Glutamatergic neuron (in vitro differentiated cells): ENCODE data around the gene ARHGAP21. TPM values are rescaled to one million over a fixed set of nuclear protein-coding genes. Genes with fewer than 3 reads are reported as not detected.

Experiments used
- DNase-seq: peaks from one replicate; pipeline ENCODE4 v3.0.0; 2022
- H3K27ac Mint-ChIP-seq: one replicate; pipeline ENCODE4 v1.8.0; 2020; ENCODE audit warnings: mild to moderate bottlenecking, mixed read lengths, inconsistent platforms; ENCODE audit not compliant: unreplicated experiment
- H3K27me3 Mint-ChIP-seq: one replicate; pipeline ENCODE4 v1.8.0; 2020; ENCODE audit warnings: mild to moderate bottlenecking, moderate library complexity, mixed read lengths, inconsistent platforms; ENCODE audit not compliant: unreplicated experiment
- H3K36me3 Mint-ChIP-seq: one replicate; pipeline ENCODE4 v1.8.0; 2020; ENCODE audit warnings: mild to moderate bottlenecking, mixed read lengths, inconsistent platforms; ENCODE audit not compliant: unreplicated experiment
- H3K4me1 Mint-ChIP-seq: one replicate; pipeline ENCODE4 v1.8.0; 2020; ENCODE audit warnings: mild to moderate bottlenecking, low read depth, mixed read lengths, inconsistent platforms; ENCODE audit not compliant: unreplicated experiment
- H3K4me3 Mint-ChIP-seq: one replicate; pipeline ENCODE4 v1.8.0; 2020; ENCODE audit warnings: mild to moderate bottlenecking, mixed read lengths, inconsistent platforms; ENCODE audit not compliant: unreplicated experiment
- H3K9me3 Mint-ChIP-seq: one replicate; pipeline ENCODE4 v1.8.0; 2020; ENCODE audit warnings: mild to moderate bottlenecking, moderate library complexity, mixed read lengths, inconsistent platforms; ENCODE audit not compliant: unreplicated experiment
- CTCF ChIP-seq: fragments of 200-600 bp; sonication (generic); IDR thresholded peaks from one replicate; pipeline ENCODE4 v1.5.0; 2021; ENCODE audit not compliant: partially characterized antibody, unreplicated experiment
- total RNA-seq: library from RNA; stranded (reverse); fragmentation: NEBNext Ultra II Directional; extraction: Animal tissue kit (Norgen Biotek cat#: 25700); gene quantifications from one replicate; pipeline ENCODE4 v1.2.1, GENCODE V29; 2021; ENCODE audit not compliant: unreplicated experiment

The ARHGAP21 gene
- total RNA-seq, 1 donor from 2014 or later, result 217 TPM

GRCh38 chr10:24579448-24579847 is 144.2 kb downstream of the ARHGAP21 start:
- Mint-ChIP-seq H3K36me3 (no peaks in the 10 kb centered on the region), H3K4me3 (no peak overlapping the region), H3K9me3 (no peaks in the 10 kb centered on the region), H3K27me3 (no peaks in the 10 kb centered on the region), H3K4me1 (peaks cover 8% of the 10 kb centered on the region), H3K27ac (no peak overlapping the region)
- TF ChIP-seq CTCF, result no peak
- no peak for DNase-seq

- peaks cover 6% of the 10 kb centered on the region for H3K36me3 Mint-ChIP-seq
- H3K9me3 Mint-ChIP-seq, result no peaks in the 10 kb centered on the region
- TF ChIP-seq CTCF, result no peak
- H3K4me1 Mint-ChIP-seq, result peaks cover 8% of the 10 kb centered on the region
- DNase-seq, result no peak
- no peak overlapping the region for H3K4me3 Mint-ChIP-seq
- H3K27me3 Mint-ChIP-seq, result peaks cover 1% of the 10 kb centered on the region
- no peak overlapping the region for H3K27ac Mint-ChIP-seq
Measured at GRCh38 chr10:24575481-24576002, 148.1 kb downstream of the ARHGAP21 start.

- H3K4me1 Mint-ChIP-seq, result peaks cover 4% of the 10 kb centered on the region
- DNase-seq, result no peak
- no peak overlapping the region for H3K27ac Mint-ChIP-seq
- peaks cover 5% of the 10 kb centered on the region for H3K27me3 Mint-ChIP-seq
- H3K9me3 Mint-ChIP-seq, result no peaks in the 10 kb centered on the region
- no peak for TF ChIP-seq CTCF
- peaks cover 6% of the 10 kb centered on the region for H3K36me3 Mint-ChIP-seq
- no peak overlapping the region for H3K4me3 Mint-ChIP-seq
Measured at GRCh38 chr10:24574578-24575155, 149.0 kb downstream of the ARHGAP21 start.

GRCh38 chr10:24574161-24574560 is 149.5 kb downstream of the ARHGAP21 start:
- no peak for DNase-seq
- no peak overlapping the region for H3K4me3 Mint-ChIP-seq

More at GRCh38 chr10:24574161-24574560, 149.5 kb downstream of the ARHGAP21 start:
- TF ChIP-seq CTCF, result no peak
- H3K27me3 Mint-ChIP-seq, result peaks cover 7% of the 10 kb centered on the region
- peaks cover 6% of the 10 kb centered on the region for H3K36me3 Mint-ChIP-seq
- H3K9me3 Mint-ChIP-seq, result no peaks in the 10 kb centered on the region
- H3K4me1 Mint-ChIP-seq, result peaks cover 4% of the 10 kb centered on the region
- H3K27ac Mint-ChIP-seq, result no peak overlapping the region
